Lung (tissue), 12 donors: ENCODE results near the gene C1orf35. TPM values are rescaled to one million over a fixed set of nuclear protein-coding genes. Genes with fewer than 3 reads are reported as not detected.

Experiments used
- ATAC-seq: fragments of 200-7000 bp; cut with Tn5 transposase; one replicate; pipeline ENCODE4 v1.9.1; 2020; ENCODE audit warnings: moderate number of reproducible peaks; ENCODE audit not compliant: insufficient read depth, low FRiP score
- DNase-seq, 3 donors: peaks; one replicate each; pipeline ENCODE4 v3.0.0-alpha.2; 2013 to 2017
- H3K27ac ChIP-seq, 2 donors: one replicate each; pipeline ENCODE4 v1.5.1; 2013; ENCODE audit warnings: mild to moderate bottlenecking in 2 of 2, moderate library complexity in 2 of 2, control low read depth in 1 of 2, inconsistent platforms in 1 of 2, low read depth in 1 of 2, low read length in 1 of 2
- H3K27me3 ChIP-seq, 3 donors: one replicate each; pipeline ENCODE4 v1.5.1; 2013; ENCODE audit warnings: low read length in 2 of 3; ENCODE audit not compliant: control insufficient read depth in 3 of 3, insufficient read depth in 3 of 3
- H3K36me3 ChIP-seq, 4 donors: one replicate each; pipeline ENCODE4 v1.5.1; 2013; ENCODE audit warnings: low read length in 4 of 4, mild to moderate bottlenecking in 1 of 4, moderate library complexity in 1 of 4; ENCODE audit not compliant: control insufficient read depth in 4 of 4, insufficient read depth in 4 of 4
- H3K4me1 ChIP-seq, 5 donors: one replicate each; pipeline ENCODE4 v1.5.1; 2013; ENCODE audit warnings: low read length in 5 of 5, mild to moderate bottlenecking in 2 of 5, moderate library complexity in 1 of 5; ENCODE audit not compliant: control insufficient read depth in 5 of 5, insufficient read depth in 5 of 5
- H3K4me3 ChIP-seq: one replicate; pipeline ENCODE4 v1.5.1; 2013; ENCODE audit warnings: mild to moderate bottlenecking, control low read depth, moderate library complexity
- H3K9ac ChIP-seq, 2 donors: one replicate each; pipeline ENCODE4 v1.5.1; 2013; ENCODE audit warnings: low read length in 2 of 2, control low read depth in 1 of 2; ENCODE audit not compliant: insufficient read depth in 1 of 2
- H3K9me3 ChIP-seq, 4 donors: one replicate each; pipeline ENCODE4 v1.5.1; 2013; ENCODE audit warnings: low read length in 3 of 4, mild to moderate bottlenecking in 1 of 4, moderate library complexity in 1 of 4; ENCODE audit not compliant: control insufficient read depth in 4 of 4, insufficient read depth in 3 of 4
- WGBS, 2 donors: extraction: QIAGEN DNeasy Blood & Tissue Kit; methylation state at CpG; one replicate each; pipeline ENCODE4 v1.1.7; 2013; 5-methylcytosine and 5-hydroxymethylcytosine counted together
- polyA plus RNA-seq, 2 donors: library from polyadenylated mRNA; stranded (reverse); fragments of 200-250 nt; gene quantifications; one replicate each; pipeline ENCODE4 v1.2.1, GENCODE V29; 2013
- total RNA-seq, 2 donors: library from RNA; depleted of rRNA in 1 of 2; stranded (reverse); fragments of >200 nt in 1 of 2; gene quantifications; one replicate each; pipeline ENCODE4 v1.2.1, GENCODE V29; 2014 to 2021
- TF ChIP-seq, protein P1 (sequence below): IDR thresholded peaks from 2 replicates; pipeline ENCODE4 v1.5.1; 2012; ENCODE audit warnings: mild to moderate bottlenecking; ENCODE audit errors: control extremely low read depth, extremely low read depth
- donor health status: control.
- donor health status: control.
- donor health status: Bipolar disorder and iron deficiency.
- donor health status: healthy.
- donor health status: DM: yes; HTN: yes; CAD: no.

Gene C1orf35
- total and polyA plus RNA-seq, 4 donors, result 9.1 to 19.9 (median 15.0) TPM

DNA sequence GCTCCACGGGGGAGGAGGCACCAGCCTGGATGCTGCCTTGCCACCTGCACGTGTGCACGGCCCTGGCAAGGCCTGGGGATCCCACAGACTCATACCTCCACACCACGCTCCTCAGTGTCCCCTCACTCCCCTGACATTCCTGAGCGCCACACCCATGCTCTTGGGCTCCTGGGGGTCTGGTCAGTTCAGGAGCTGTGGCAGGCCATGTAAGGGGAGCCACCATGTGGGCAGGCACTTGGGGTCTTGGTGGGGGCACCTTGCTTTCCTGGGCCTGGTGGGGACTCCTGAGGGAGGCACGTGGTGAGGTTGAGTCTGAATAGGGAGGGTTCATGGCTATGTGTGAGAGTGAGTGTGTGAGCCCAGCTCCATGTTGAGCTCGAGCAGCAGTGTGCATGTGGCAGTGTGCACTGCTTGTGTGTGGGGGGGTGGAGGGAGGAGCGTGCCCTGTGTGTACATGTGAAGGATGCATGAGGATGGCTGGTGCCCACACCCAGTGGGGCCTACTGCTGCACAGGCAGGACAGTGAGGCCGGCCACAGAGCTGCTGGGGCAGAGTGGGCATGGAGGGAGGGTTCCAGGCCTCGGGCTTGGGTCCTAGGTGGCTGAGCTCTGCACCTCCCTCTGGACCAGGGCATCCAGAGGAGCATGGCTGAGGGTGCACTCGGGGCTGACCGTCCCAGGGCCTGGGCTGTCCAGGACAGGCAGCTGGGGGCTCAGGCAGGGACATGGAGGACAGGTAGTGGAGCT is 48.2 kb upstream of the C1orf35 start:
- DNase-seq (peak in 1 of 3 donors; percentile 14), ATAC-seq (no peak)
- Histone ChIP-seq H3K4me1 (peaks cover 8 to 44% (median 30%) of the 10 kb centered on the region in 5 donors), H3K27ac (peak overlapping the region in 1 of 2 donors; percentile 71), H3K9ac (peak overlapping the region; percentile 3 to 34), H3K4me3 (no peak overlapping the region), H3K9me3 (no peaks in the 10 kb centered on the region), H3K36me3 (peaks cover 0 to 34% (median 1%) of the 10 kb centered on the region in 4 donors), H3K27me3 (peaks cover 0 to 4% (median 0%) of the 10 kb centered on the region in 3 donors)
- 69 to 82% methylated on average over 11 to 12 of the region's 12 CpGs for WGBS, 2 donors
- TF ChIP-seq, protein P1, sequence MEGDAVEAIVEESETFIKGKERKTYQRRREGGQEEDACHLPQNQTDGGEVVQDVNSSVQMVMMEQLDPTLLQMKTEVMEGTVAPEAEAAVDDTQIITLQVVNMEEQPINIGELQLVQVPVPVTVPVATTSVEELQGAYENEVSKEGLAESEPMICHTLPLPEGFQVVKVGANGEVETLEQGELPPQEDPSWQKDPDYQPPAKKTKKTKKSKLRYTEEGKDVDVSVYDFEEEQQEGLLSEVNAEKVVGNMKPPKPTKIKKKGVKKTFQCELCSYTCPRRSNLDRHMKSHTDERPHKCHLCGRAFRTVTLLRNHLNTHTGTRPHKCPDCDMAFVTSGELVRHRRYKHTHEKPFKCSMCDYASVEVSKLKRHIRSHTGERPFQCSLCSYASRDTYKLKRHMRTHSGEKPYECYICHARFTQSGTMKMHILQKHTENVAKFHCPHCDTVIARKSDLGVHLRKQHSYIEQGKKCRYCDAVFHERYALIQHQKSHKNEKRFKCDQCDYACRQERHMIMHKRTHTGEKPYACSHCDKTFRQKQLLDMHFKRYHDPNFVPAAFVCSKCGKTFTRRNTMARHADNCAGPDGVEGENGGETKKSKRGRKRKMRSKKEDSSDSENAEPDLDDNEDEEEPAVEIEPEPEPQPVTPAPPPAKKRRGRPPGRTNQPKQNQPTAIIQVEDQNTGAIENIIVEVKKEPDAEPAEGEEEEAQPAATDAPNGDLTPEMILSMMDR, result no peak

DNA sequence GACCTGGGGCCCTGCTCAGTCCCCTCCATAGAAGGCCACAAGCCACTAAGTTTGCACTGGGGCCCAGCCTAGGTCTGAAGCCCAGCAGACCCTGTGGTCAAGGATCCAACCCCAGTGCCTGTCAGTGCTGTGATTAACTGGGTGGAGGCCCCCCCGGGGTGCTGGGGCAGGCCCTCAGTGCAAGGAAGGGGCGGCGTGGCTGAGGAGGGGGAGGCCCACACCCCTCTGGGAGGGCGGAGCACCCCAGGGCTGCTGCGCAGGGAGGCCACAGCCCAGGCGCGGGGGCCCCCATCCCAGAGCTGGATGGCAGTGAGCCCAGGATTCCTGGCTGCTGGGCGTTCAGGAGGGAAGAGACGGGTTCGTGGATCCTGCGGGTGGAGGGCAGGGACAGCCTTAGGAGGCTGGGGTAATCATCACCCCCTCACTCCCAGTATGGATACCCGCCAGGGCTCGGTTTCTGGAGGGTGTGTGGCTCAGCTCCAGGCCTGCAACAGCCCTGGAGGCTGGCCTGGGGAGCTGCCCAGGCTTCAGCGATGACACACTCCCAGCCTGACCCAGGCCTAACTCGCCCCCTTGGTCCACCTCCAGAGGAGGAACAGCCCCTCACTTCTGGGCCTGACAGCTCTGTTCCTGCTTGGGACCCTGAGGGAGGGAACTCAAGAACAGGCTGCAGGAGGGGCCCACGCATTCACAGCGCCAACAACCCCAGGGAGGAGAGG is 47.5 kb upstream of the C1orf35 start:
- WGBS, 2 donors, result 43 to 68% methylated on average over 17 of the region's 17 CpGs
- ATAC-seq, result no peak
- TF ChIP-seq, protein P1, result no peak
- H3K36me3 ChIP-seq, result peaks cover 0 to 40% (median 1%) of the 10 kb centered on the region in 4 donors
- peak; percentile 92 to 96 (median 94) for DNase-seq
- no peak overlapping the region for H3K4me3 ChIP-seq
- peaks cover 8 to 41% (median 30%) of the 10 kb centered on the region in 5 donors for H3K4me1 ChIP-seq
- peak overlapping the region in 1 of 2 donors; percentile 71 for H3K27ac ChIP-seq
- peak overlapping the region; percentile 3 to 34 for H3K9ac ChIP-seq
- H3K9me3 ChIP-seq, result no peaks in the 10 kb centered on the region
- H3K27me3 ChIP-seq, result no peaks in the 10 kb centered on the region

- ATAC-seq, result no peak
- H3K4me3 ChIP-seq, result no peak overlapping the region
- no peaks in the 10 kb centered on the region for H3K27me3 ChIP-seq
- no peak for DNase-seq
- 59% methylated on average over 4 to 7 of the region's 7 CpGs for WGBS, 2 donors
- H3K4me1 ChIP-seq, result peaks cover 8 to 41% (median 30%) of the 10 kb centered on the region in 5 donors
- peaks cover 0 to 46% (median 1%) of the 10 kb centered on the region in 4 donors for H3K36me3 ChIP-seq
- no peaks in the 10 kb centered on the region for H3K9me3 ChIP-seq
- TF ChIP-seq, protein P1, result no peak
- H3K27ac ChIP-seq, result peak overlapping the region in 1 of 2 donors; percentile 71
- H3K9ac ChIP-seq, result no peak overlapping the region
Observed at GRCh38 chr1:228150120-228150460, 47.0 kb upstream of the C1orf35 start.
